GM12874 (cell line): ENCODE measurements around the gene CHST12.

Experiments
- CTCF ChIP-seq: IDR thresholded peaks from 2 replicates; pipeline ENCODE4 v1.5.1; 2011; ENCODE audit warnings: low read depth, mild to moderate bottlenecking, control low read depth, low read length, moderate library complexity; ENCODE audit not compliant: insufficient read depth

CHST12 gene

GRCh38 chr7:2437537-2438148 lies 34.2 kb downstream of the CHST12 start:
- TF ChIP-seq CTCF: no peak

- no peak for TF ChIP-seq CTCF
Observed at GRCh38 chr7:2438186-2438585, 34.8 kb downstream of the CHST12 start.

- no peak for TF ChIP-seq CTCF
Observed at GRCh38 chr7:2438775-2439174, 35.4 kb downstream of the CHST12 start.

- TF ChIP-seq CTCF: no peak
Observed at GRCh38 chr7:2440608-2441245, 37.3 kb downstream of the CHST12 start.

GRCh38 chr7:2441430-2442058 lies 38.1 kb downstream of the CHST12 start:
- TF ChIP-seq CTCF: no peak

GRCh38 chr7:2443491-2443890 lies 40.1 kb downstream of the CHST12 start:
- no peak for TF ChIP-seq CTCF

- no peak for TF ChIP-seq CTCF
Observed at GRCh38 chr7:2444476-2444875, 41.1 kb downstream of the CHST12 start.
